ENCODE data around the gene ANTXRL.

DNA sequence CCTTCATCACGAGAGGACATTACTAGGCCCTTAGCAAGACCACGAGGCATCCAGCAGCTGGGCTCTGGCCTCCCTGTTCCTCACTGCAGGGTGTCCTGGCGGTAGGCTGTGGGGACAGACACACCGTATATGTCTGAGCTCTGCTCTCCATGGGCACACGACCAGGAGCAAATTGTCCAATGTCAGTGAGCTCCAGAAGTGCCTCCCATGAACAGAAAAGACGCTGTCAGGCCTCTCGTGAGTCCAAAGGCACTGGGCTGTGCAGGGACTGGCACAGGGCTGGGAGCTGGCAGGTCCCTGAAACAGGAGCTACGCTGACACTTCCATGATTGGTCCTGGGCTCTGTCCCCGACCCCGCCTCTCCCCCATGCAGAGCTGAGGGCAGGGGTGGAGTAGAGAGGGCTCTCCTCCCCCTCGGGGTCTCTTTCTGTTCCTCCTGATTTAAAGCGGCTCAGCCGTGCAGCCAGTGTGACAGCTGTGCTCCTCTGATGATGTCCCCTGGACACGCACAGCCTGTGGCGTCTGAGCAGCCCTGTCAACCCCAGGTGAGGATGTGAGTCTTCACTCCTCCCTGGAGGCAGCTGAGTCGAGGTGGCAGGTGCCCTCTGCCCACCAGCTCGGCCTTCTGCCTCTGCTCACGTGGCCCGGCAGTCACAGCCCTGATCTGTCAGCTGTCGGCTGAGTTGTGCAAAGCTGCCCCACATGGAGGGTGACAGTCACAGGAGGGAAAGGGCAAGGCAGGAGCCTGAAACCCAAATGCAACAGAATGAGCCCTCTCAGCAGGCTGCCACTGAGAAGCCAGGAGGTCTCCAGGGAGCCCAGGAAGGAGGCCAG is 13.0 kb downstream of the ANTXRL start:
- TF ChIP-seq EP300 (IDR thresholded peaks at IDR 0.05; ENCODE audit: borderline replicate concordance) (no peak), YY1 (IDR thresholded peaks at IDR 0.05; ENCODE audit: low read depth) (no peak), USF1 (IDR thresholded peaks at IDR 0.05) (no peak), CEBPB (IDR thresholded peaks at IDR 0.05) (no peak), TAF1 (IDR thresholded peaks at IDR 0.05; ENCODE audit: low read depth) (no peak), NFIC (IDR thresholded peaks at IDR 0.05) (no peak), ZBTB7A (IDR thresholded peaks at IDR 0.05; ENCODE audit: low read depth) (no peak), RAD21 (IDR thresholded peaks at IDR 0.05; ENCODE audit: low read depth) (no peak), CREB1 (IDR thresholded peaks at IDR 0.05; ENCODE audit: low read depth) (no peak), TEAD4 (IDR thresholded peaks at IDR 0.05) (no peak), REST (IDR thresholded peaks at IDR 0.05; ENCODE audit: low read depth) (no peak)
- TF ChIP-seq, protein P1, sequence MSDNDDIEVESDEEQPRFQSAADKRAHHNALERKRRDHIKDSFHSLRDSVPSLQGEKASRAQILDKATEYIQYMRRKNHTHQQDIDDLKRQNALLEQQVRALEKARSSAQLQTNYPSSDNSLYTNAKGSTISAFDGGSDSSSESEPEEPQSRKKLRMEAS (IDR thresholded peaks at IDR 0.05): no peak

Measured in Ishikawa (cell line).